D721Med (cell line): ENCODE data around the gene ECT2.

ENCODE experiments used
- DNase-seq: peaks from one replicate; pipeline ENCODE4 v3.0.0; 2011; ENCODE audit warnings: low spot score; ENCODE audit not compliant: insufficient read length
- FAIRE-seq: peaks from 2 replicates; lab custom pipeline; 2011; peaks lifted over from hg19 to GRCh38; lab: Jason Lieb, UNC
- TF ChIP-seq, protein P1 (sequence below): IDR thresholded peaks from 2 replicates; pipeline ENCODE4 v1.5.1; 2012; ENCODE audit warnings: mild to moderate bottlenecking, control low read depth; ENCODE audit not compliant: insufficient read depth; ENCODE audit errors: missing control alignments

Gene ECT2

DNA sequence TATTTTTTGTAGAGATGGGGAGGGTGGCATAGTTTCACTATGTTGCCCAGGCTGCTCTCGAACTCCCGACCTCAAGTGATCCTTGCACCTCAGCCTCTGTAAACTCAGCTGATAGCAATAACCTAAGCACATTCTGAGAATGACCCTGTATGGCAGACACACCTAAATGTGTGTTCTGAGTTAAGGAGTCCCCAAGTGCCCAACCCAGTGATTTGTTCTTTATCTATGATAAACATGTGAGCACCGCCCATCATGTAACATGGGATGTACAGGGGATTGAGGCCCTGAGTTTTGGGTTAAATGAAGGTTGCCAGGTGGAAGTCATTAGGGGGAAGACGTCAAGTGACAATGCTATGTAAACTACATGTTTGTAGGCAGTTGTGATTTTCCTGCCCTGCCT, 45.4 kb upstream of the ECT2 start:
- no peak for FAIRE-seq
- TF ChIP-seq, protein P1, sequence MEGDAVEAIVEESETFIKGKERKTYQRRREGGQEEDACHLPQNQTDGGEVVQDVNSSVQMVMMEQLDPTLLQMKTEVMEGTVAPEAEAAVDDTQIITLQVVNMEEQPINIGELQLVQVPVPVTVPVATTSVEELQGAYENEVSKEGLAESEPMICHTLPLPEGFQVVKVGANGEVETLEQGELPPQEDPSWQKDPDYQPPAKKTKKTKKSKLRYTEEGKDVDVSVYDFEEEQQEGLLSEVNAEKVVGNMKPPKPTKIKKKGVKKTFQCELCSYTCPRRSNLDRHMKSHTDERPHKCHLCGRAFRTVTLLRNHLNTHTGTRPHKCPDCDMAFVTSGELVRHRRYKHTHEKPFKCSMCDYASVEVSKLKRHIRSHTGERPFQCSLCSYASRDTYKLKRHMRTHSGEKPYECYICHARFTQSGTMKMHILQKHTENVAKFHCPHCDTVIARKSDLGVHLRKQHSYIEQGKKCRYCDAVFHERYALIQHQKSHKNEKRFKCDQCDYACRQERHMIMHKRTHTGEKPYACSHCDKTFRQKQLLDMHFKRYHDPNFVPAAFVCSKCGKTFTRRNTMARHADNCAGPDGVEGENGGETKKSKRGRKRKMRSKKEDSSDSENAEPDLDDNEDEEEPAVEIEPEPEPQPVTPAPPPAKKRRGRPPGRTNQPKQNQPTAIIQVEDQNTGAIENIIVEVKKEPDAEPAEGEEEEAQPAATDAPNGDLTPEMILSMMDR = no peak
- DNase-seq = no peak

DNA sequence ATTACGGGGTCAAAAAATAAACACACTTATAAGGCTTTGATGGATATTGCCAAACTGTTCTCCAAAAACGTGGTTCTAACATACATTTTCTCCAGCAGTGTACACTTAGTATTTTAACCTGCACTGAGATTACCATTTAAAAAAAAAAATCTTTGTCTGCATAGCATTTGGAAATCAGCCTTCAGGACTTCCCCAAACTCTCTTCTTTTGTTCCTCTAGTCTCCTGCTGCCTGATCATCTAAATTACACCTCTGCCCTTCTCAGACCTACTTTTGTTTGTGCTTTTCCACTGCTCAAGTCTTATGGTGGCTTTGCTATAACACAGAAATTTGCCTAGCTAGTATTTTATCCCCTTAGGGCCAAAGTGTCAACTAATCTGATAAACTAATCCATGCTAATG, 43.5 kb upstream of the ECT2 start:
- TF ChIP-seq, protein P1 = no peak
- DNase-seq (no peak), FAIRE-seq (no peak)

DNA sequence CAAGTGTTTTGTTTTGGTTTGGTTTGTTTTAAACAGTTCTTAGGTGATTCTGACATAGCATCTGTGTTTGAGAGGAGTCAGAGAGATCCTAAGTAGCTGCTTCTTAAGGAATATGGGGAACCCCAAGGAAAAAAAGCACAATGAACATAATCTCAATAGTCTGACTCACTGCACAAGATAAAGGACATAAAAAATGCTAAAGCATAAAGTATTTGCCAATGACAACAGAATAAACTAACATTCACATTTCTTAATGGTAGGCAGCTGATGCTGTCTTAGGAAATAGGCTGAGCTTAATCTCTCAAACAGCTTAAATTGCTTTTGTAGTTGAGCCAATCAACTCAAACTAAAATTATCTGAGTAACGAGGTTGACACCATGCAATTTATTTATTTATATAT, 42.6 kb upstream of the ECT2 start:
- TF ChIP-seq, protein P1 = no peak
- DNase-seq (no peak), FAIRE-seq (no peak)

DNA sequence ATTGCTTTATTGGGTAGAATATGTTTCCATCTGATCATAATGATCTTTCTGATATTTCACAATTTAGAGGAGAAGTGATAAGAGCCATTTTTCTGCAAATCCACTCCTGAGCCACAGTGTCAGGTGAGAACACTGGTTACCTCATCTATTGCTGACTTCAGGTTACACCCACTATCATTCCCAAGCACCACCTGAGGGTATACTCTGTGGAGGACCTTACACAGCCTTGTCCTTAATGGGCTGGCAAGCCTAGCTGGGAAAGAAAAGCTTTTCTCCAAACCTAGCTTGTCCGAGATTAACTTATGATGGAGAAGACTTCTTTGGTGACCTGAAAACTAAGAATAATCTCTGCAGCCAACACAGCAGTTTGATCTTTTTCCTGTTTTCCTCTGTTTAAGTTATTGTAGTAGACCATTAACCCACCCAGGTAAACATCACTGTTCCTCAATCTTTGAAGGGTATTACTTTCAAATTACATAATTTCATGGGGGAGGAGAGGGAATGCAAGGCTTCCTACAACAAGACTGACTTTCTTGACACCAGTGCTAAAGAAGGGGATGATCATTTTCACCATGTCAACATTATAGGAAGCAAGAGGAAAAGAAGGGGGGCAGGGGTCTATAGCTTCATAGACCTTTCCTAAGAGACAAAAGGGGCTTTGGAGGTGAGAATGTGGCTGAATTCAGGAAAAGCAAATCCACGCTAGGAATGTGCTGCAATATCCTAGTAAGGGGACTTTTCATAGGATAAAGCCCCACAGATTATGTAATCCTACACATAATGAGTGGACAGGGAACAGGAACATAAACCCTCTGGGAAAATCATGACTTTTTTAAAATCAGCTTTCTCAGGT, 41.4 kb upstream of the ECT2 start:
- DNase-seq = no peak
- no peak for FAIRE-seq

GRCh38 chr3:172709774-172710663, 40.5 kb upstream of the ECT2 start:
- FAIRE-seq (no peak), DNase-seq (no peak)
- TF ChIP-seq, protein P1 = no peak

More for the DNA sequence above, 41.4 kb upstream of the ECT2 start:
- TF ChIP-seq, protein P1 = no peak

GRCh38 chr3:172710664-172711453, 39.7 kb upstream of the ECT2 start, which contains the start of gene NCEH1:
TSS of gene NCEH1 (minus strand) at chr3:172711067. CDS start at chr3:172710984, 83 bp downstream.
- DNase-seq (peak; percentile 50), FAIRE-seq (no peak)
- TF ChIP-seq, protein P1 = peak; percentile 62
